Smooth muscle cell (in vitro differentiated cells): ENCODE data around the gene POU6F2. TPM values are rescaled to one million over a fixed set of nuclear protein-coding genes. Genes with fewer than 3 reads are reported as not detected.

Source experiments
- DNase-seq: peaks from one replicate; lab custom pipeline; 2025; ENCODE audit not compliant: unreplicated experiment; lab: John Stamatoyannopoulos, UW
- H2AFZ ChIP-seq: fragments of 200-600 bp; sonication (generic); 2 replicates; pipeline ENCODE4 v1.6.0; 2016; ENCODE audit warnings: antibody characterized with exemption, low read depth, mild to moderate bottlenecking
- H3F3A ChIP-seq: fragments of 200-600 bp; sonication (generic); 2 replicates; pipeline ENCODE4 v1.6.0; 2017; ENCODE audit warnings: antibody characterized with exemption, low read depth
- H3K27ac ChIP-seq: fragments of 200-600 bp; sonication (generic); 2 replicates; pipeline ENCODE4 v1.5.1; 2016; ENCODE audit warnings: low read depth, mild to moderate bottlenecking
- H3K27me3 ChIP-seq: fragments of 200-600 bp; sonication (generic); 2 replicates; pipeline ENCODE4 v1.6.1; 2016; ENCODE audit warnings: low read depth, mild to moderate bottlenecking
- H3K36me3 ChIP-seq: fragments of 200-600 bp; sonication (generic); 2 replicates; pipeline ENCODE4 v1.5.1; 2016; ENCODE audit warnings: low read depth
- H3K4me1 ChIP-seq: fragments of 200-600 bp; sonication (generic); 2 replicates; pipeline ENCODE4 v1.5.1; 2016; ENCODE audit warnings: low read depth
- H3K4me2 ChIP-seq: fragments of 200-600 bp; sonication (generic); 2 replicates; pipeline ENCODE4 v1.6.0; 2016; ENCODE audit warnings: mild to moderate bottlenecking
- H3K4me3 ChIP-seq: fragments of 200-600 bp; sonication (generic); 2 replicates; pipeline ENCODE4 v1.5.1; 2016; ENCODE audit warnings: mild to moderate bottlenecking
- H3K79me2 ChIP-seq: fragments of 200-600 bp; sonication (generic); 2 replicates; pipeline ENCODE4 v1.6.0; 2016; ENCODE audit warnings: low read depth, mild to moderate bottlenecking
- H3K9ac ChIP-seq: fragments of 200-600 bp; sonication (generic); 2 replicates; pipeline ENCODE4 v1.6.0; 2016; ENCODE audit warnings: low read depth
- H3K9me3 ChIP-seq: fragments of 200-600 bp; sonication (generic); replicated peaks from 2 replicates; pipeline ENCODE4 v1.5.1; 2016; ENCODE audit warnings: low read depth
- H4K20me1 ChIP-seq: fragments of 200-600 bp; sonication (generic); 2 replicates; pipeline ENCODE4 v1.6.0; 2016; ENCODE audit warnings: low read depth
- CTCF ChIP-seq: fragments of 200-600 bp; sonication (generic); IDR thresholded peaks from 2 replicates; pipeline ENCODE4 v1.5.1; 2017; ENCODE audit warnings: borderline replicate concordance, mild to moderate bottlenecking, antibody characterized with exemption; ENCODE audit not compliant: insufficient read depth, poor library complexity, severe bottlenecking
- WGBS: methylation state at CpG from one replicate; pipeline ENCODE4 v1.1.7; 2016; ENCODE audit warnings: low lambda C conversion rate; 5-methylcytosine and 5-hydroxymethylcytosine counted together
- polyA plus RNA-seq: library from polyadenylated mRNA; unstranded; fragments of >200 nt; fragmentation: Nextera tagmentation; extraction: Ambion mirVana; gene quantifications from 2 replicates; pipeline ENCODE4 v1.2.1, GENCODE V29; 2016
- total RNA-seq: library from RNA; depleted of rRNA; stranded (reverse); fragments of >200 nt; gene quantifications from 2 replicates; pipeline ENCODE4 v1.2.3, GENCODE V29; 2014

The POU6F2 gene
- total and polyA plus RNA-seq, 2 experiments from 2014 or later = 1.2 TPM

- no peak for TF ChIP-seq CTCF
- 13% methylated on average over 3 of the region's 3 CpGs for WGBS
- peak overlapping the region; percentile 35 for H3K27ac ChIP-seq
- no peaks in the 10 kb centered on the region for H3K9me3 ChIP-seq
- H2AFZ ChIP-seq = no peak overlapping the region
- H3K4me1 ChIP-seq = peaks cover 9% of the 10 kb centered on the region
- peak overlapping the region; percentile 64 for H3K4me2 ChIP-seq
- H3K27me3 ChIP-seq = no peaks in the 10 kb centered on the region
- no peaks in the 10 kb centered on the region for H3K36me3 ChIP-seq
- H4K20me1 ChIP-seq = no peaks in the 10 kb centered on the region
- no peak overlapping the region for H3K9ac ChIP-seq
- no peaks in the 10 kb centered on the region for H3K79me2 ChIP-seq
- no peak overlapping the region for H3K4me3 ChIP-seq
- no peak for DNase-seq
- no peaks in the 10 kb centered on the region for H3F3A ChIP-seq
Measured at GRCh38 chr7:39228946-39229345, 251.2 kb downstream of the POU6F2 start.

GRCh38 chr7:39233851-39234529 lies 256.3 kb downstream of the POU6F2 start:
- Histone ChIP-seq H3K4me2 (no peak overlapping the region), H4K20me1 (no peaks in the 10 kb centered on the region), H3K79me2 (no peaks in the 10 kb centered on the region), H3K9ac (no peak overlapping the region), H3K27ac (no peak overlapping the region), H3K4me1 (peaks cover 4% of the 10 kb centered on the region), H3K36me3 (no peaks in the 10 kb centered on the region), H2AFZ (no peak overlapping the region), H3K9me3 (no peaks in the 10 kb centered on the region), H3K4me3 (no peak overlapping the region), H3F3A (no peaks in the 10 kb centered on the region), H3K27me3 (peaks cover 6% of the 10 kb centered on the region)
- 94% methylated on average over 5 of the region's 5 CpGs for WGBS
- no peak for DNase-seq
- TF ChIP-seq CTCF = no peak

- 77% methylated on average over 12 of the region's 12 CpGs for WGBS
- Histone ChIP-seq H3K9ac (no peak overlapping the region), H3K4me1 (no peaks in the 10 kb centered on the region), H3K4me3 (no peak overlapping the region), H3K9me3 (no peaks in the 10 kb centered on the region), H3K4me2 (no peak overlapping the region), H3K27me3 (peaks cover 6% of the 10 kb centered on the region), H3K36me3 (no peaks in the 10 kb centered on the region), H2AFZ (no peak overlapping the region), H3F3A (no peaks in the 10 kb centered on the region), H3K79me2 (no peaks in the 10 kb centered on the region), H3K27ac (no peak overlapping the region), H4K20me1 (no peaks in the 10 kb centered on the region)
- TF ChIP-seq CTCF = no peak
- no peak for DNase-seq
Measured at GRCh38 chr7:39238234-39238869, 260.6 kb downstream of the POU6F2 start.
